Measurements from ENCODE around the gene RXFP1. TPM values are rescaled to one million over a fixed set of nuclear protein-coding genes. Genes with fewer than 3 reads are reported as not detected.

Gene RXFP1
- total and polyA plus RNA-seq, 4 donors = 0.24 to 1.5 (median 0.80) TPM

DNA sequence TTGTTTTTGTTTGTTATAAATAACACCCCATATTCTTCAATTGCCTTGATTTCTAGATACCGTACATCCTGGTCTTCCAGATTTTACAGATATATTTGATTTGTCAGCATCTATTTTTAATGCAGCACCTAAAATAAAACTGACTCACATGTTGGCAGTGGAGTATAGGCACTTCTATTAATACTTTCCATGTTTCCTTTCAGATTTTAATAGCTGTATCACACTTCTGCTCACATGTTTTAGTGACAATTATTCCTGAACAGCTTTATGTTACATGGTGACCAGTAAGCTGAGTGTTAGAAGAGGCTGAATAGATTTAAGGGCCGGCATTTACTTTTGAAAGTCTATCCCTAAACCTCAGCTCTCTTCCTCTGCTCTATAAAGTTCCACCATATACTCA is 103.9 kb downstream of the RXFP1 start (continued):
- TF ChIP-seq, protein P1, sequence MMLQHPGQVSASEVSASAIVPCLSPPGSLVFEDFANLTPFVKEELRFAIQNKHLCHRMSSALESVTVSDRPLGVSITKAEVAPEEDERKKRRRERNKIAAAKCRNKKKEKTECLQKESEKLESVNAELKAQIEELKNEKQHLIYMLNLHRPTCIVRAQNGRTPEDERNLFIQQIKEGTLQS (IDR thresholded peaks at IDR 0.05) = no peak
- TF ChIP-seq, protein P2, sequence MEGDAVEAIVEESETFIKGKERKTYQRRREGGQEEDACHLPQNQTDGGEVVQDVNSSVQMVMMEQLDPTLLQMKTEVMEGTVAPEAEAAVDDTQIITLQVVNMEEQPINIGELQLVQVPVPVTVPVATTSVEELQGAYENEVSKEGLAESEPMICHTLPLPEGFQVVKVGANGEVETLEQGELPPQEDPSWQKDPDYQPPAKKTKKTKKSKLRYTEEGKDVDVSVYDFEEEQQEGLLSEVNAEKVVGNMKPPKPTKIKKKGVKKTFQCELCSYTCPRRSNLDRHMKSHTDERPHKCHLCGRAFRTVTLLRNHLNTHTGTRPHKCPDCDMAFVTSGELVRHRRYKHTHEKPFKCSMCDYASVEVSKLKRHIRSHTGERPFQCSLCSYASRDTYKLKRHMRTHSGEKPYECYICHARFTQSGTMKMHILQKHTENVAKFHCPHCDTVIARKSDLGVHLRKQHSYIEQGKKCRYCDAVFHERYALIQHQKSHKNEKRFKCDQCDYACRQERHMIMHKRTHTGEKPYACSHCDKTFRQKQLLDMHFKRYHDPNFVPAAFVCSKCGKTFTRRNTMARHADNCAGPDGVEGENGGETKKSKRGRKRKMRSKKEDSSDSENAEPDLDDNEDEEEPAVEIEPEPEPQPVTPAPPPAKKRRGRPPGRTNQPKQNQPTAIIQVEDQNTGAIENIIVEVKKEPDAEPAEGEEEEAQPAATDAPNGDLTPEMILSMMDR (IDR thresholded peaks at IDR 0.05; ENCODE audit: low read depth, low read length, missing input control) = no peak

DNA sequence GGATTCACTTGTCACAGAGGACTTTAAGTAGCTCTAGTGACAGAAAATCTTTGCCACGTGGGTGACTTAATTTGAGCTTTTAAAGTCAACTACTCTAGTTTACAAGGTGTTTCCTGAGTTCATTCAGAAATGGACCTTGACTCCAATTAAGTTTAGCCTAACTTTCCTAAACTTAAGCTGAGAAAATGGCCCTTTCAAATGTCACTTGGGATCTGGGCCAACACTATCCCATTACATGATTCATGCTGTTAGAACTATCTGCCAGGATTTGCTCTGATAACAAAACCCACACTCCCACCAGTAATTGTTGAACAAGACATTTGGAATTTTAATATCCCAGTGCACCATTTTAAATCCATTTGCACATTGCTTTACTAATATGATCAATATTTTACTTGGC is 109.2 kb downstream of the RXFP1 start:
- Histone ChIP-seq H3K9me3 (ENCODE audit: control insufficient read depth in 4 of 4, low read length in 3 of 4) (no peaks in the 10 kb centered on the region), H3K9ac (ENCODE audit: low read depth in 1 of 2, low read length in 2 of 2) (no peak overlapping the region), H3K27ac (ENCODE audit: low read depth in 1 of 2, low read length in 2 of 2) (no peak overlapping the region), H3K27me3 (ENCODE audit: control insufficient read depth in 4 of 4, insufficient read depth in 4 of 4, low read length in 3 of 4) (no peaks in the 10 kb centered on the region), H3K4me1 (ENCODE audit: control insufficient read depth in 4 of 4, insufficient read depth in 4 of 4, low read length in 3 of 4) (no peaks in the 10 kb centered on the region), H3K36me3 (ENCODE audit: control insufficient read depth in 4 of 4, insufficient read depth in 3 of 4, low read depth in 1 of 4, low read length in 3 of 4) (no peaks in the 10 kb centered on the region), H3K4me3 (ENCODE audit: low read depth in 1 of 3, low read length in 3 of 3) (no peak overlapping the region)
- 38% methylated on average over 1 of the region's 1 CpG for WGBS
- DNase-seq (ENCODE audit: low spot score) = no peak
- TF ChIP-seq, protein P3, sequence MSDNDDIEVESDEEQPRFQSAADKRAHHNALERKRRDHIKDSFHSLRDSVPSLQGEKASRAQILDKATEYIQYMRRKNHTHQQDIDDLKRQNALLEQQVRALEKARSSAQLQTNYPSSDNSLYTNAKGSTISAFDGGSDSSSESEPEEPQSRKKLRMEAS (IDR thresholded peaks at IDR 0.05) = no peak
- TF ChIP-seq GABPA (IDR thresholded peaks at IDR 0.05 in 1 of 2, conservative IDR thresholded peaks at IDR 0.05 in 1 of 2) = no peak
- TF ChIP-seq, protein P1 (IDR thresholded peaks at IDR 0.05) = no peak
- TF ChIP-seq TAF1 (conservative IDR thresholded peaks at IDR 0.05) = no peak
- TF ChIP-seq, protein P4, sequence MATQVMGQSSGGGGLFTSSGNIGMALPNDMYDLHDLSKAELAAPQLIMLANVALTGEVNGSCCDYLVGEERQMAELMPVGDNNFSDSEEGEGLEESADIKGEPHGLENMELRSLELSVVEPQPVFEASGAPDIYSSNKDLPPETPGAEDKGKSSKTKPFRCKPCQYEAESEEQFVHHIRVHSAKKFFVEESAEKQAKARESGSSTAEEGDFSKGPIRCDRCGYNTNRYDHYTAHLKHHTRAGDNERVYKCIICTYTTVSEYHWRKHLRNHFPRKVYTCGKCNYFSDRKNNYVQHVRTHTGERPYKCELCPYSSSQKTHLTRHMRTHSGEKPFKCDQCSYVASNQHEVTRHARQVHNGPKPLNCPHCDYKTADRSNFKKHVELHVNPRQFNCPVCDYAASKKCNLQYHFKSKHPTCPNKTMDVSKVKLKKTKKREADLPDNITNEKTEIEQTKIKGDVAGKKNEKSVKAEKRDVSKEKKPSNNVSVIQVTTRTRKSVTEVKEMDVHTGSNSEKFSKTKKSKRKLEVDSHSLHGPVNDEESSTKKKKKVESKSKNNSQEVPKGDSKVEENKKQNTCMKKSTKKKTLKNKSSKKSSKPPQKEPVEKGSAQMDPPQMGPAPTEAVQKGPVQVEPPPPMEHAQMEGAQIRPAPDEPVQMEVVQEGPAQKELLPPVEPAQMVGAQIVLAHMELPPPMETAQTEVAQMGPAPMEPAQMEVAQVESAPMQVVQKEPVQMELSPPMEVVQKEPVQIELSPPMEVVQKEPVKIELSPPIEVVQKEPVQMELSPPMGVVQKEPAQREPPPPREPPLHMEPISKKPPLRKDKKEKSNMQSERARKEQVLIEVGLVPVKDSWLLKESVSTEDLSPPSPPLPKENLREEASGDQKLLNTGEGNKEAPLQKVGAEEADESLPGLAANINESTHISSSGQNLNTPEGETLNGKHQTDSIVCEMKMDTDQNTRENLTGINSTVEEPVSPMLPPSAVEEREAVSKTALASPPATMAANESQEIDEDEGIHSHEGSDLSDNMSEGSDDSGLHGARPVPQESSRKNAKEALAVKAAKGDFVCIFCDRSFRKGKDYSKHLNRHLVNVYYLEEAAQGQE (IDR thresholded peaks at IDR 0.05) = no peak
- no peak for TF ChIP-seq YY1 (IDR thresholded peaks at IDR 0.05)
- no peak for TF ChIP-seq NR2F2 (IDR thresholded peaks at IDR 0.05)
- no peak for TF ChIP-seq HNF4A (conservative IDR thresholded peaks at IDR 0.05)
- TF ChIP-seq, protein P2 (IDR thresholded peaks at IDR 0.05; ENCODE audit: low read depth, low read length, missing input control) = no peak

DNA sequence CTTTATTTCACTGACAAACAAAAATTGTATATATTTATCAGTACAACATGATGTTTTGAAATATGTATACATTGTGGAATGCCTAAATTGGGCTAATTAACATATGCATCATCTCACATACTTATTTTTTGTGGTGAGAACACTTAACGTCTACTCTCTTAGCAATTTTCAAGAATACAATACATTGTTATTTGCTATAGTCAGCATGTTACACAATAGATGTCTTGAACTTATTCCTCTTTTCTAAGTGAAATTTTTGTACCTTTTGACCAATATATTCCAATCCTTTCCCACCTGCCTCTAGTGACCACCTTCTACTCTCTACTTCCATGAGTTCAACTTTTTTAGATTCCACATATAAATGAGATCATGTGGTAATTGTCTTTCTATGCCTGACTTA is 114.9 kb downstream of the RXFP1 start:
- 80% methylated on average over 1 of the region's 1 CpG for WGBS
- DNase-seq (ENCODE audit: low spot score) = no peak
- H3K36me3 ChIP-seq (ENCODE audit: control insufficient read depth in 4 of 4, insufficient read depth in 3 of 4, low read depth in 1 of 4, low read length in 3 of 4) = no peaks in the 10 kb centered on the region
- no peak overlapping the region for H3K4me3 ChIP-seq (ENCODE audit: low read depth in 1 of 3, low read length in 3 of 3)
- no peaks in the 10 kb centered on the region for H3K27me3 ChIP-seq (ENCODE audit: control insufficient read depth in 4 of 4, insufficient read depth in 4 of 4, low read length in 3 of 4)
- no peaks in the 10 kb centered on the region for H3K9me3 ChIP-seq (ENCODE audit: control insufficient read depth in 4 of 4, low read length in 3 of 4)
- H3K9ac ChIP-seq (ENCODE audit: low read depth in 1 of 2, low read length in 2 of 2) = no peak overlapping the region
- H3K4me1 ChIP-seq (ENCODE audit: control insufficient read depth in 4 of 4, insufficient read depth in 4 of 4, low read length in 3 of 4) = no peaks in the 10 kb centered on the region
- no peak overlapping the region for H3K27ac ChIP-seq (ENCODE audit: low read depth in 1 of 2, low read length in 2 of 2)
- TF ChIP-seq, protein P5, sequence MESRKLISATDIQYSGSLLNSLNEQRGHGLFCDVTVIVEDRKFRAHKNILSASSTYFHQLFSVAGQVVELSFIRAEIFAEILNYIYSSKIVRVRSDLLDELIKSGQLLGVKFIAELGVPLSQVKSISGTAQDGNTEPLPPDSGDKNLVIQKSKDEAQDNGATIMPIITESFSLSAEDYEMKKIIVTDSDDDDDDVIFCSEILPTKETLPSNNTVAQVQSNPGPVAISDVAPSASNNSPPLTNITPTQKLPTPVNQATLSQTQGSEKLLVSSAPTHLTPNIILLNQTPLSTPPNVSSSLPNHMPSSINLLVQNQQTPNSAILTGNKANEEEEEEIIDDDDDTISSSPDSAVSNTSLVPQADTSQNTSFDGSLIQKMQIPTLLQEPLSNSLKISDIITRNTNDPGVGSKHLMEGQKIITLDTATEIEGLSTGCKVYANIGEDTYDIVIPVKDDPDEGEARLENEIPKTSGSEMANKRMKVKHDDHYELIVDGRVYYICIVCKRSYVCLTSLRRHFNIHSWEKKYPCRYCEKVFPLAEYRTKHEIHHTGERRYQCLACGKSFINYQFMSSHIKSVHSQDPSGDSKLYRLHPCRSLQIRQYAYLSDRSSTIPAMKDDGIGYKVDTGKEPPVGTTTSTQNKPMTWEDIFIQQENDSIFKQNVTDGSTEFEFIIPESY (IDR thresholded peaks at IDR 0.05) = no peak
- TF ChIP-seq, protein P1 (IDR thresholded peaks at IDR 0.05) = no peak
- TF ChIP-seq, protein P4 (IDR thresholded peaks at IDR 0.05) = no peak
- TF ChIP-seq TAF1 (conservative IDR thresholded peaks at IDR 0.05) = no peak
- no peak for TF ChIP-seq NR2F2 (IDR thresholded peaks at IDR 0.05)
- TF ChIP-seq RXRA (IDR thresholded peaks at IDR 0.05) = no peak
- no peak for TF ChIP-seq HNF4G (IDR thresholded peaks at IDR 0.05)
- TF ChIP-seq EGR1 (IDR thresholded peaks at IDR 0.05; ENCODE audit: low read depth in 2 of 2) = no peak
- no peak for TF ChIP-seq FOXA2 (IDR thresholded peaks at IDR 0.05)
- TF ChIP-seq GABPA (IDR thresholded peaks at IDR 0.05 in 1 of 2, conservative IDR thresholded peaks at IDR 0.05 in 1 of 2) = no peak

Data from liver (tissue), 9 donors.